H1 (cell line): ENCODE measurements around the gene IL1R1.

ENCODE experiments used
- CBX5 ChIP-seq: fragments of 300-800, 300-1000 bp; sonication (generic); IDR thresholded peaks from 2 replicates; pipeline ENCODE4 v1.7.1; 2016; ENCODE audit warnings: antibody characterized with exemption, low read length, low read depth
- EZH2 ChIP-seq: fragments of 200-600 bp; sonication (generic); IDR thresholded peaks from 2 replicates; pipeline ENCODE4 v1.7.1; 2012; ENCODE audit warnings: low read depth, mild to moderate bottlenecking, moderate library complexity, low read length, inconsistent platforms; ENCODE audit not compliant: severe bottlenecking
- GTF2F1 ChIP-seq: IDR thresholded peaks from 2 replicates; pipeline ENCODE4 v1.6.1; 2012; ENCODE audit warnings: low read depth, low read length, improper control_type of control experiment, borderline replicate concordance
- JUN ChIP-seq: IDR thresholded peaks from 2 replicates; pipeline ENCODE4 v1.6.1; 2011; ENCODE audit warnings: low read depth, mild to moderate bottlenecking, improper control_type of control experiment, low read length
- POLR2A ChIP-seq, 2 experiments: IDR thresholded peaks; 1 replicate in 1 of 2; 2 replicates in 1 of 2; pipeline ENCODE4 v1.6.1; 2011; ENCODE audit warnings: low read depth in 2 of 2, low read length in 2 of 2, mild to moderate bottlenecking in 2 of 2; ENCODE audit errors: control extremely low read depth in 1 of 2
- POLR2AphosphoS5 ChIP-seq: IDR thresholded peaks from 2 replicates; pipeline ENCODE4 v1.6.1; 2011; ENCODE audit warnings: low read depth, low read length
- RXRA ChIP-seq: IDR thresholded peaks from 2 replicates; pipeline ENCODE4 v1.6.1; 2011; ENCODE audit warnings: low read depth, mild to moderate bottlenecking, low read length, moderate library complexity; ENCODE audit not compliant: insufficient read depth
- TCF12 ChIP-seq: IDR thresholded peaks from 2 replicates; pipeline ENCODE4 v1.6.1; 2011; ENCODE audit warnings: low read depth, mild to moderate bottlenecking, low read length
- ZNF274 ChIP-seq: IDR thresholded peaks from 2 replicates; pipeline ENCODE4 v1.7.0; 2012; ENCODE audit warnings: low read length, borderline replicate concordance; ENCODE audit errors: extremely low read depth
- TF ChIP-seq, protein P1 (sequence below), 3 experiments: IDR thresholded peaks; 1 replicate in 2 of 3; 2 replicates in 1 of 3; pipeline versions ENCODE4 v1.5.1 to v1.6.1; 2011; ENCODE audit warnings: low read length in 3 of 3, mild to moderate bottlenecking in 3 of 3, inconsistent platforms in 2 of 3, low read depth in 1 of 3, moderate library complexity in 1 of 3; ENCODE audit not compliant: insufficient read depth in 1 of 3; ENCODE audit errors: control extremely low read depth in 1 of 3

- no peak for TF ChIP-seq TCF12
- TF ChIP-seq GTF2F1: no peak
- no peak for TF ChIP-seq POLR2A (IDR thresholded peaks at IDR 0.05; ENCODE audit: control extremely low read depth in 1 of 2, low read depth in 2 of 2, low read length in 2 of 2)
- no peak for TF ChIP-seq EZH2
- no peak for TF ChIP-seq JUN
- TF ChIP-seq ZNF274: no peak
- TF ChIP-seq CBX5: no peak
- TF ChIP-seq POLR2AphosphoS5: no peak
- TF ChIP-seq, protein P1, sequence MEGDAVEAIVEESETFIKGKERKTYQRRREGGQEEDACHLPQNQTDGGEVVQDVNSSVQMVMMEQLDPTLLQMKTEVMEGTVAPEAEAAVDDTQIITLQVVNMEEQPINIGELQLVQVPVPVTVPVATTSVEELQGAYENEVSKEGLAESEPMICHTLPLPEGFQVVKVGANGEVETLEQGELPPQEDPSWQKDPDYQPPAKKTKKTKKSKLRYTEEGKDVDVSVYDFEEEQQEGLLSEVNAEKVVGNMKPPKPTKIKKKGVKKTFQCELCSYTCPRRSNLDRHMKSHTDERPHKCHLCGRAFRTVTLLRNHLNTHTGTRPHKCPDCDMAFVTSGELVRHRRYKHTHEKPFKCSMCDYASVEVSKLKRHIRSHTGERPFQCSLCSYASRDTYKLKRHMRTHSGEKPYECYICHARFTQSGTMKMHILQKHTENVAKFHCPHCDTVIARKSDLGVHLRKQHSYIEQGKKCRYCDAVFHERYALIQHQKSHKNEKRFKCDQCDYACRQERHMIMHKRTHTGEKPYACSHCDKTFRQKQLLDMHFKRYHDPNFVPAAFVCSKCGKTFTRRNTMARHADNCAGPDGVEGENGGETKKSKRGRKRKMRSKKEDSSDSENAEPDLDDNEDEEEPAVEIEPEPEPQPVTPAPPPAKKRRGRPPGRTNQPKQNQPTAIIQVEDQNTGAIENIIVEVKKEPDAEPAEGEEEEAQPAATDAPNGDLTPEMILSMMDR (IDR thresholded peaks at IDR 0.05; ENCODE audit: control extremely low read depth in 1 of 3, insufficient read depth in 1 of 3, low read depth in 1 of 3, low read length in 3 of 3): no peak
- no peak for TF ChIP-seq RXRA
Observed at GRCh38 chr2:102226612-102227391, 84.3 kb downstream of the IL1R1 start.
